IMR-90 (cell line): Measurements from ENCODE around the gene RAB3GAP2. TPM values are rescaled to one million over a fixed set of nuclear protein-coding genes. Genes with fewer than 3 reads are reported as not detected.

Source experiments
- ATAC-seq: fragments of 200-7000 bp; cut with Tn5 transposase; 2 replicates; pipeline ENCODE4 v1.9.1; 2020; ENCODE audit warnings: low read depth, mild to moderate bottlenecking, moderate library complexity
- BruUV-seq: library from RNA; stranded (reverse); fragments of 400-500 nt; replicated peaks from 2 replicates; lab custom pipeline; 2021; lab: Mats Ljungman, UMichigan
- CTCF ChIA-PET: fragments of 300-600 bp; formaldehyde crosslinking; extraction: SDS; loops from one replicate; lab custom pipeline; 2021; ENCODE audit warnings: antibody characterized with exemption; lab: Yijun Ruan, JAX
- POLR2A ChIA-PET: fragments of 300-600 bp; sonication (Branson Sonifier 250); formaldehyde crosslinking; loops from one replicate; lab custom pipeline; 2022; ENCODE audit warnings: antibody characterized with exemption; ENCODE audit not compliant: unreplicated experiment; lab: Charles Lee
- DNase-seq: peaks from one replicate; pipeline ENCODE4 v3.0.0; 2013
- H2AFZ ChIP-seq: replicated peaks from 2 replicates; pipeline ENCODE3; 2013; ENCODE audit warnings: low read length, mild to moderate bottlenecking; ENCODE audit not compliant: poor library complexity
- H2AK5ac ChIP-seq: 2 replicates; pipeline ENCODE4 v1.6.1; 2013; ENCODE audit warnings: low read depth, low read length, inconsistent platforms
- H2AK9ac ChIP-seq: replicated peaks from 2 replicates; pipeline ENCODE3; 2013; ENCODE audit warnings: mild to moderate bottlenecking, low read depth, low read length, moderate library complexity; ENCODE audit not compliant: poor library complexity
- H2BK120ac ChIP-seq: 2 replicates; pipeline ENCODE4 v1.6.1; 2013; ENCODE audit warnings: low read depth, low read length, inconsistent platforms
- H2BK15ac ChIP-seq: 3 replicates; pipeline ENCODE4 v1.6.1; 2013; ENCODE audit warnings: low read depth, low read length, inconsistent platforms
- H2BK20ac ChIP-seq: 2 replicates; pipeline ENCODE4 v1.6.1; 2013; ENCODE audit warnings: low read depth, mild to moderate bottlenecking, inconsistent platforms, low read length, moderate library complexity
- H2BK5ac ChIP-seq: 2 replicates; pipeline ENCODE4 v1.6.1; 2013; ENCODE audit warnings: mild to moderate bottlenecking, low read depth, low read length, inconsistent platforms; ENCODE audit not compliant: poor library complexity, severe bottlenecking
- H3K14ac ChIP-seq: replicated peaks from 2 replicates; pipeline ENCODE4 v1.6.1; 2013; ENCODE audit warnings: low read depth, low read length, inconsistent platforms
- H3K18ac ChIP-seq: 2 replicates; pipeline ENCODE4 v1.6.1; 2013; ENCODE audit warnings: low read depth, low read length, control low read depth
- H3K23ac ChIP-seq: 2 replicates; pipeline ENCODE4 v1.6.1; 2013; ENCODE audit warnings: low read depth, low read length, inconsistent platforms
- H3K27ac ChIP-seq: 2 replicates; pipeline ENCODE4 v1.5.1; 2013; ENCODE audit warnings: mild to moderate bottlenecking, control low read depth, low read length; ENCODE audit not compliant: insufficient read depth
- H3K27me3 ChIP-seq: 2 replicates; pipeline ENCODE4 v1.6.1; 2013; ENCODE audit warnings: low read length; ENCODE audit not compliant: control insufficient read depth, insufficient read depth
- H3K36me3 ChIP-seq: 2 replicates; pipeline ENCODE4 v1.6.1; 2013; ENCODE audit warnings: low read length, mixed read lengths; ENCODE audit not compliant: control insufficient read depth, insufficient read depth
- H3K4ac ChIP-seq: 2 replicates; pipeline ENCODE4 v1.6.1; 2013; ENCODE audit warnings: low read depth, low read length, inconsistent platforms
- H3K4me1 ChIP-seq: 2 replicates; pipeline ENCODE4 v1.6.1; 2013; ENCODE audit warnings: low read length, mixed read lengths; ENCODE audit not compliant: control insufficient read depth, insufficient read depth
- H3K4me2 ChIP-seq: 2 replicates; pipeline ENCODE4 v1.6.1; 2013; ENCODE audit warnings: low read depth, mild to moderate bottlenecking, control low read depth, low read length, moderate library complexity
- H3K4me3 ChIP-seq: 2 replicates; pipeline ENCODE4 v1.5.1; 2013; ENCODE audit warnings: low read depth, mild to moderate bottlenecking, control low read depth, low read length, moderate library complexity; ENCODE audit not compliant: insufficient read depth
- H3K56ac ChIP-seq: 2 replicates; pipeline ENCODE4 v1.6.1; 2013; ENCODE audit warnings: low read length, inconsistent platforms; ENCODE audit not compliant: insufficient read depth; ENCODE audit errors: extremely low read depth
- H3K79me1 ChIP-seq, 2 experiments: 2 replicates each; pipeline ENCODE4 v1.6.1; 2013; ENCODE audit warnings: low read length in 2 of 2, inconsistent platforms in 1 of 2, low read depth in 1 of 2
- H3K9ac ChIP-seq: 2 replicates; pipeline ENCODE4 v1.6.1; 2013; ENCODE audit warnings: low read depth, low read length, control low read depth
- H3K9me1 ChIP-seq: 2 replicates; pipeline ENCODE4 v1.6.1; 2013; ENCODE audit warnings: low read length, inconsistent platforms; ENCODE audit not compliant: insufficient read depth
- H3K9me3 ChIP-seq: 2 replicates; pipeline ENCODE4 v1.6.1; 2013; ENCODE audit warnings: low read length; ENCODE audit not compliant: control insufficient read depth, insufficient read depth
- H4K20me1 ChIP-seq: 2 replicates; pipeline ENCODE4 v1.6.1; 2013; ENCODE audit warnings: low read length, inconsistent platforms; ENCODE audit not compliant: insufficient read depth
- H4K5ac ChIP-seq: 2 replicates; pipeline ENCODE4 v1.6.1; 2013; ENCODE audit warnings: mild to moderate bottlenecking, low read depth, low read length, control low read depth
- H4K8ac ChIP-seq, 2 experiments: 2 replicates each; pipeline ENCODE4 v1.6.1; 2013; ENCODE audit warnings: low read depth in 2 of 2, low read length in 2 of 2, control low read depth in 1 of 2, inconsistent platforms in 1 of 2
- H4K91ac ChIP-seq: 2 replicates; pipeline ENCODE4 v1.6.1; 2013; ENCODE audit warnings: low read depth, low read length, inconsistent platforms; ENCODE audit not compliant: insufficient read depth
- BHLHE40 ChIP-seq: fragments of 150-350 bp; IDR thresholded peaks from 2 replicates; pipeline ENCODE4 v1.6.1; 2016; ENCODE audit warnings: mild to moderate bottlenecking, low read depth, low read length
- CEBPB ChIP-seq: IDR thresholded peaks from 2 replicates; pipeline ENCODE4 v1.6.1; 2012; ENCODE audit warnings: low read depth, low read length, improper control_type of control experiment
- MAFK ChIP-seq: IDR thresholded peaks from 2 replicates; pipeline ENCODE4 v1.6.1; 2012; ENCODE audit warnings: low read depth, low read length, improper control_type of control experiment
- MAZ ChIP-seq: IDR thresholded peaks from 2 replicates; pipeline ENCODE4 v1.6.1; 2012; ENCODE audit warnings: low read depth, mild to moderate bottlenecking, low read length, improper control_type of control experiment, moderate library complexity, borderline replicate concordance
- MXI1 ChIP-seq: IDR thresholded peaks from 2 replicates; pipeline ENCODE4 v1.6.1; 2012; ENCODE audit warnings: low read depth, mild to moderate bottlenecking, low read length, moderate library complexity, borderline replicate concordance
- RAD21 ChIP-seq: IDR thresholded peaks from 2 replicates; pipeline ENCODE4 v1.6.1; 2012; ENCODE audit warnings: low read length, improper control_type of control experiment
- RCOR1 ChIP-seq: IDR thresholded peaks from 2 replicates; pipeline ENCODE4 v1.6.1; 2012; ENCODE audit warnings: mild to moderate bottlenecking, low read length, improper control_type of control experiment; ENCODE audit not compliant: insufficient replicate concordance
- SMC3 ChIP-seq: fragments of 150-350 bp; IDR thresholded peaks from 2 replicates; pipeline ENCODE4 v1.6.1; 2016; ENCODE audit warnings: low read depth, mild to moderate bottlenecking, antibody characterized with exemption, low read length, moderate library complexity
- WGBS, 2 experiments: methylation state at CpG; one replicate each; pipeline versions ENCODE4 v1.1.5 to v1.1.7; 2013; ENCODE audit warnings: missing lambda C conversion rate in 2 of 2; ENCODE audit not compliant: insufficient read length in 1 of 2; ENCODE audit errors: extremely low coverage in 2 of 2; 5-methylcytosine and 5-hydroxymethylcytosine counted together
- dilution Hi-C: fragments of 300-500 bp; cut with HindIII; formaldehyde crosslinking; loops from one replicate; pipeline ENCODE4 v1.14.3; 2018; ENCODE audit warnings: low sequenced_read_pairs; ENCODE audit not compliant: unreplicated experiment
- in situ Hi-C: fragments of 300-500 bp; cut with MboI; formaldehyde crosslinking; loops from 3 replicates; pipeline ENCODE4 v1.14.3; 2019; ENCODE audit warnings: low sequenced_read_pairs, inconsistent platforms, mixed read lengths
- intact Hi-C: fragments of 100-400 bp; cut with micrococcal nuclease; formaldehyde crosslinking; loops from 2 replicates; pipeline ENCODE4 v1.10.0; 2022
- polyA plus RNA-seq, 3 experiments: library from polyadenylated mRNA; depleted of rRNA; stranded (reverse); fragments of >200 nt; gene quantifications; 2 replicates each; pipeline ENCODE4 v1.2.3, GENCODE V29; 2012; ENCODE audit warnings: low replicate concordance in 1 of 3
- total RNA-seq: library from RNA; depleted of rRNA; stranded (reverse); fragments of >200 nt; gene quantifications from 2 replicates; pipeline ENCODE4 v1.2.3, GENCODE V29; 2012
- TF ChIP-seq, protein P1 (sequence below): fragments of 150-350 bp; IDR thresholded peaks from 2 replicates; pipeline ENCODE4 v1.6.1; 2016; ENCODE audit warnings: low read depth, mild to moderate bottlenecking, low read length, moderate library complexity, borderline replicate concordance
- TF ChIP-seq, protein P2 (sequence below): conservative IDR thresholded peaks from 2 replicates; pipeline ENCODE4 v1.5.1; 2012; ENCODE audit warnings: mild to moderate bottlenecking, low read depth, low read length, improper control_type of control experiment
- TF ChIP-seq, protein P3 (sequence below): fragments of 150-350 bp; IDR thresholded peaks from 2 replicates; pipeline ENCODE4 v1.6.1; 2017; ENCODE audit warnings: mild to moderate bottlenecking, antibody characterized with exemption, low read length, low read depth

RAB3GAP2 gene
- total and polyA plus RNA-seq, 2 of the 4 experiments (the other 2 are of a cell fraction) = 12.3 to 37.8 TPM

DNA sequence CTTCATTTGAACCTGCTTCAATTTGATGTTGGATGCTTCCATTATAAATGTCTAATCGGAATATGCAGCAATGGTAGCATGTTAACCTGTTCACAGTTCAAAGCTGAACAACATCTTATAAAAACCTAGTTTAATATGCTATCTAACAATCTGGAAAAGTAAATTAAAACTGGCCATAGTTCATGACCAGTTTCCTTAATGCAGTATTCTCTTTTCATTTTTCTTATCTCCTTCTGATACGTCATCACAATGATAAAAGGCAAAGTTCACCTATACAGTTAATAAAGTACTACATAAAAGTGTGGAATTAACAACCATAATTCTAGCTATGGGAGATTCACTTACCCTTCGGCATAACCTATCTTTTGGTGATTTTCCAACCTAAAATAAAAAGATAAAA lies 113.2 kb downstream of the RAB3GAP2 start:
- Histone ChIP-seq H4K91ac (no peak overlapping the region), H3K56ac (no peak overlapping the region), H3K9me1 (no peaks in the 10 kb centered on the region), H2BK15ac (no peak overlapping the region), H3K23ac (no peak overlapping the region), H4K8ac (no peak overlapping the region), H4K5ac (no peak overlapping the region), H3K36me3 (peaks cover 19% of the 10 kb centered on the region), H3K18ac (no peak overlapping the region), H3K79me1 (no peaks in the 10 kb centered on the region; a peak in 1 of 4 replicates), H3K9me3 (no peaks in the 10 kb centered on the region), H3K27me3 (no peaks in the 10 kb centered on the region), H2AK9ac (no peak overlapping the region), H3K27ac (no peak overlapping the region), H2AFZ (no peak overlapping the region), H3K4me3 (no peak overlapping the region), H3K4me1 (no peaks in the 10 kb centered on the region), H3K4me2 (no peak overlapping the region), H2AK5ac (no peak overlapping the region), H2BK20ac (no peak overlapping the region), H2BK120ac (no peak overlapping the region), H4K20me1 (no peaks in the 10 kb centered on the region), H3K14ac (no peak overlapping the region), H2BK5ac (no peak overlapping the region), H3K4ac (no peak overlapping the region), H3K9ac (no peak overlapping the region)
- WGBS, 2 experiments = no CpG with 5 or more reads among the region's 3 CpGs
- in situ Hi-C loops = no loop called here
- no peak for DNase-seq
- intact Hi-C loops = no loop called here
- TF ChIP-seq RAD21 = no peak
- no peak for TF ChIP-seq SMC3
- TF ChIP-seq, protein P1, sequence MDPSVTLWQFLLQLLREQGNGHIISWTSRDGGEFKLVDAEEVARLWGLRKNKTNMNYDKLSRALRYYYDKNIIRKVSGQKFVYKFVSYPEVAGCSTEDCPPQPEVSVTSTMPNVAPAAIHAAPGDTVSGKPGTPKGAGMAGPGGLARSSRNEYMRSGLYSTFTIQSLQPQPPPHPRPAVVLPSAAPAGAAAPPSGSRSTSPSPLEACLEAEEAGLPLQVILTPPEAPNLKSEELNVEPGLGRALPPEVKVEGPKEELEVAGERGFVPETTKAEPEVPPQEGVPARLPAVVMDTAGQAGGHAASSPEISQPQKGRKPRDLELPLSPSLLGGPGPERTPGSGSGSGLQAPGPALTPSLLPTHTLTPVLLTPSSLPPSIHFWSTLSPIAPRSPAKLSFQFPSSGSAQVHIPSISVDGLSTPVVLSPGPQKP = no peak
- TF ChIP-seq MAFK = no peak
- no peak for TF ChIP-seq MAZ
- no peak for TF ChIP-seq BHLHE40
- TF ChIP-seq CEBPB = no peak
- TF ChIP-seq, protein P2, sequence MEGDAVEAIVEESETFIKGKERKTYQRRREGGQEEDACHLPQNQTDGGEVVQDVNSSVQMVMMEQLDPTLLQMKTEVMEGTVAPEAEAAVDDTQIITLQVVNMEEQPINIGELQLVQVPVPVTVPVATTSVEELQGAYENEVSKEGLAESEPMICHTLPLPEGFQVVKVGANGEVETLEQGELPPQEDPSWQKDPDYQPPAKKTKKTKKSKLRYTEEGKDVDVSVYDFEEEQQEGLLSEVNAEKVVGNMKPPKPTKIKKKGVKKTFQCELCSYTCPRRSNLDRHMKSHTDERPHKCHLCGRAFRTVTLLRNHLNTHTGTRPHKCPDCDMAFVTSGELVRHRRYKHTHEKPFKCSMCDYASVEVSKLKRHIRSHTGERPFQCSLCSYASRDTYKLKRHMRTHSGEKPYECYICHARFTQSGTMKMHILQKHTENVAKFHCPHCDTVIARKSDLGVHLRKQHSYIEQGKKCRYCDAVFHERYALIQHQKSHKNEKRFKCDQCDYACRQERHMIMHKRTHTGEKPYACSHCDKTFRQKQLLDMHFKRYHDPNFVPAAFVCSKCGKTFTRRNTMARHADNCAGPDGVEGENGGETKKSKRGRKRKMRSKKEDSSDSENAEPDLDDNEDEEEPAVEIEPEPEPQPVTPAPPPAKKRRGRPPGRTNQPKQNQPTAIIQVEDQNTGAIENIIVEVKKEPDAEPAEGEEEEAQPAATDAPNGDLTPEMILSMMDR = no peak
- TF ChIP-seq MXI1 = no peak
- TF ChIP-seq, protein P3, sequence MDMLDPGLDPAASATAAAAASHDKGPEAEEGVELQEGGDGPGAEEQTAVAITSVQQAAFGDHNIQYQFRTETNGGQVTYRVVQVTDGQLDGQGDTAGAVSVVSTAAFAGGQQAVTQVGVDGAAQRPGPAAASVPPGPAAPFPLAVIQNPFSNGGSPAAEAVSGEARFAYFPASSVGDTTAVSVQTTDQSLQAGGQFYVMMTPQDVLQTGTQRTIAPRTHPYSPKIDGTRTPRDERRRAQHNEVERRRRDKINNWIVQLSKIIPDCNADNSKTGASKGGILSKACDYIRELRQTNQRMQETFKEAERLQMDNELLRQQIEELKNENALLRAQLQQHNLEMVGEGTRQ = no peak
- no peak for TF ChIP-seq RCOR1
- dilution Hi-C loops = no loop called here
- no peak for ATAC-seq
- CTCF ChIA-PET = interaction anchor here (0.7 kb wide), 1 partner anchor 11 kb away, joined by 3 read pairs; no protein-coding TSS in a partner anchor
- BruUV-seq = no TSS peak
- POLR2A ChIA-PET = no interaction called here
